Kidney (tissue), 22 donors: ENCODE results near the gene ZNF772. TPM values are rescaled to one million over a fixed set of nuclear protein-coding genes. Genes with fewer than 3 reads are reported as not detected.
A peak's percentile ranks its signal among the peaks of the same experiment; 100 is the strongest.
"Not testable (repeated sequence)": the region's sequence is repeated elsewhere in the genome, so short reads cannot be mapped to it uniquely, and the experiment has no call there.

Experiments
- DNase-seq, 5 donors: peaks; one replicate each; pipeline ENCODE4 v3.0.0-alpha.2; 2013 to 2020
- FAIRE-seq: peaks from 2 replicates; lab custom pipeline; 2012; peaks lifted over from hg19 to GRCh38; lab: Jason Lieb, UNC
- H3K27ac ChIP-seq, 2 donors: one replicate each; pipeline ENCODE4 v1.7.0; 2013; ENCODE audit warnings: low read depth in 2 of 2, low read length in 2 of 2, inconsistent platforms in 1 of 2
- H3K27me3 ChIP-seq: one replicate; pipeline ENCODE4 v1.7.1; 2013; ENCODE audit warnings: low read length, inconsistent platforms; ENCODE audit not compliant: control insufficient read depth, insufficient read depth
- H3K36me3 ChIP-seq, 3 donors: one replicate each; pipeline versions ENCODE4 v1.7.0 to v1.7.1; 2013; ENCODE audit warnings: low read length in 3 of 3, control low read depth in 1 of 3, inconsistent platforms in 1 of 3; ENCODE audit not compliant: insufficient read depth in 3 of 3, control insufficient read depth in 2 of 3
- H3K4me1 ChIP-seq, 3 donors: one replicate each; pipeline versions ENCODE4 v1.7.0 to v1.7.1; 2013; ENCODE audit warnings: low read length in 3 of 3, inconsistent platforms in 1 of 3, low read depth in 1 of 3; ENCODE audit not compliant: control insufficient read depth in 2 of 3, insufficient read depth in 2 of 3
- H3K4me3 ChIP-seq, 3 donors: one replicate each; pipeline versions ENCODE4 v1.7.0 to v1.8.1; 2013; ENCODE audit warnings: low read length in 3 of 3, control low read depth in 1 of 3, inconsistent platforms in 1 of 3
- H3K9ac ChIP-seq, 3 donors: one replicate each; pipeline versions ENCODE4 v1.7.0 to v1.7.1; 2013; ENCODE audit warnings: low read length in 3 of 3, control low read depth in 1 of 3, inconsistent platforms in 1 of 3
- H3K9me3 ChIP-seq, 3 donors: one replicate each; pipeline versions ENCODE4 v1.7.0 to v1.7.1; 2013; ENCODE audit warnings: low read length in 3 of 3, control low read depth in 1 of 3, inconsistent platforms in 1 of 3; ENCODE audit not compliant: control insufficient read depth in 2 of 3, insufficient read depth in 1 of 3
- CTCF ChIP-seq: IDR thresholded peaks from 3 replicates; pipeline ENCODE4 v1.5.1; 2012; ENCODE audit warnings: mild to moderate bottlenecking, moderate library complexity, borderline replicate concordance; ENCODE audit not compliant: insufficient read depth; ENCODE audit errors: extremely low read depth
- intact Hi-C: fragments of 100-400 bp; cut with DNase I; formaldehyde crosslinking; loops from one replicate; pipeline ENCODE4 v1.11.1; 2022
- long read RNA-seq, 10 donors: library from polyadenylated mRNA in 1 of 10; unstranded in 1 of 10; transcript quantifications; one replicate each; pipeline ENCODE4 v2.0.0 and lab custom pipeline, GENCODE V29; 2021 to 2026
- polyA plus RNA-seq: library from polyadenylated mRNA; stranded (reverse); fragments of 350-450 nt; fragmentation: Illumina TruSeq; extraction: RNeasy Lipid Tissue Mini Kit (QIAGEN cat#74804); gene quantifications from one replicate; pipeline ENCODE4 v1.2.3, GENCODE V29; 2014; ENCODE audit warnings: low read depth, low replicate concordance; ENCODE audit not compliant: insufficient read depth
- total RNA-seq: library from RNA; stranded (reverse); fragmentation: NEBNext Ultra II Directional; extraction: Animal tissue kit (Norgen Biotek cat#: 25700); gene quantifications from one replicate; pipeline ENCODE4 v1.2.1, GENCODE V29; 2021
- donor health status: control.
- donor health status: control.
- donor health status: control.
- donor health status: control.
- donor health status: control.
- donor health status: DM: yes; HTN: yes; CAD: no.
- donor health status: Normal renal cell carcinoma (clear cell type).

Gene ZNF772
- total RNA-seq (20.0 TPM), polyA plus RNA-seq (3.1 TPM)
- long read RNA-seq, donor 1, result 0 reads
- long read RNA-seq, donor 2, partial matches to known transcripts, result 0 of 3 reads
- long read RNA-seq, donor 2, other reads (novel, unspliced or antisense), result 0 of 3 reads
- long read RNA-seq, donor 3, result 0 reads
- long read RNA-seq, donor 4, partial matches to known transcripts, result 0 of 4 reads
- long read RNA-seq, donor 4, other reads (novel, unspliced or antisense), result 0 of 4 reads
- long read RNA-seq, donor 5, partial matches to known transcripts, result 0 of 1 reads
- long read RNA-seq, donor 5, other reads (novel, unspliced or antisense), result 0 of 1 reads
- long read RNA-seq, donor 6, full-length matches to known transcripts, result 4 of 4 reads
- long read RNA-seq, donor 6, partial matches to known transcripts, result 0 of 4 reads
- long read RNA-seq, donor 6, other reads (novel, unspliced or antisense), result 0 of 4 reads
- long read RNA-seq, donor 7, full-length matches to known transcripts, result 8 of 11 reads
- long read RNA-seq, donor 7, partial matches to known transcripts, result 0 of 11 reads
- long read RNA-seq, donor 7, other reads (novel, unspliced or antisense), result 3 of 11 reads
- long read RNA-seq, donor 8, partial matches to known transcripts, result 0 of 1 reads
- long read RNA-seq, donor 8, other reads (novel, unspliced or antisense), result 0 of 1 reads
- long read RNA-seq, donor 9, partial matches to known transcripts, result 0 of 2 reads
- long read RNA-seq, donor 9, other reads (novel, unspliced or antisense), result 0 of 2 reads
- long read RNA-seq, donor 10, partial matches to known transcripts, result 0 of 1 reads
- long read RNA-seq, donor 10, other reads (novel, unspliced or antisense), result 0 of 1 reads

- FAIRE-seq (peak; percentile 90), DNase-seq (peak; percentile 93 to 98 (median 97))
- Histone ChIP-seq H3K9ac (peak within 1 kb of the TSS; percentile 34 to 87 (median 75)), H3K9me3 (peaks cover 26 to 54% (median 33%) of the 10 kb centered on the region in 3 donors), H3K27me3 (no peaks in the 10 kb centered on the region), H3K27ac (peak within 1 kb of the TSS; percentile 42 to 56), H3K4me1 (peaks cover 0 to 2% (median 0%) of the 10 kb centered on the region in 3 donors), H3K36me3 (peaks cover 27 to 41% (median 34%) of the 10 kb centered on the region in 3 donors), H3K4me3 (peak within 1 kb of the TSS; percentile 92 to 98 (median 93))
- intact Hi-C loops, result no loop called here
- peak; percentile 42 for TF ChIP-seq CTCF
Observed at GRCh38 chr19:57477191-57478008, at the start of gene ZNF772. TSS of gene ZNF772 (minus strand) at chr19:57477566. CDS start at chr19:57477309, 257 bp downstream.

GRCh38 chr19:57518021-57518420 lies 40.7 kb upstream of the ZNF772 start:
- H3K36me3 ChIP-seq, H3K4me3 ChIP-seq, FAIRE-seq, H3K27me3 ChIP-seq, H3K4me1 ChIP-seq, intact Hi-C loops, DNase-seq, H3K27ac ChIP-seq, H3K9ac ChIP-seq: not testable (repeated sequence)
- H3K9me3 ChIP-seq, result peaks cover under 1 to 18% (median 6%) of the 10 kb centered on the region in 3 donors

- Histone ChIP-seq H3K9me3 (peaks cover 2 to 33% (median 7%) of the 10 kb centered on the region in 3 donors), H3K27ac (no peak overlapping the region), H3K9ac (no peak overlapping the region), H3K4me1 (no peaks in the 10 kb centered on the region), H3K36me3 (peaks cover 0 to 6% (median 3%) of the 10 kb centered on the region in 3 donors), H3K27me3 (no peaks in the 10 kb centered on the region), H3K4me3 (no peak overlapping the region)
- FAIRE-seq (no peak), DNase-seq (no peak)
- intact Hi-C loops, result no loop called here
- TF ChIP-seq CTCF, result no peak
Observed at GRCh38 chr19:57515255-57515654, 37.9 kb upstream of the ZNF772 start.
